AG04449 (cell line): ENCODE measurements around the gene POU6F2.

ENCODE experiments used
- CTCF ChIA-PET: fragments of 350-600 bp; formaldehyde crosslinking; extraction: SDS; loops from one replicate; lab custom pipeline; 2021; ENCODE audit warnings: antibody characterized with exemption; lab: Yijun Ruan, JAX
- POLR2A ChIA-PET: fragments of 400-600, 350-600 bp; formaldehyde crosslinking; extraction: SDS; loops from one replicate; lab custom pipeline; 2020; ENCODE audit warnings: antibody characterized with exemption, inconsistent platforms; lab: Yijun Ruan, JAX
- DNase-seq: peaks from one replicate; pipeline ENCODE4 v3.0.0-alpha.2; 2010; ENCODE audit warnings: low read depth, low spot score
- H3K4me3 ChIP-seq: 2 replicates; pipeline ENCODE4 v1.5.1; 2011; ENCODE audit warnings: low read depth, mild to moderate bottlenecking, control low read depth, low read length
- TF ChIP-seq, protein P1 (sequence below): IDR thresholded peaks from one replicate; pipeline ENCODE4 v1.5.1; 2011; ENCODE audit warnings: mild to moderate bottlenecking, moderate library complexity, low read length, control low read depth, inconsistent platforms; ENCODE audit not compliant: insufficient read depth; ENCODE audit errors: missing control alignments

The POU6F2 gene

DNA sequence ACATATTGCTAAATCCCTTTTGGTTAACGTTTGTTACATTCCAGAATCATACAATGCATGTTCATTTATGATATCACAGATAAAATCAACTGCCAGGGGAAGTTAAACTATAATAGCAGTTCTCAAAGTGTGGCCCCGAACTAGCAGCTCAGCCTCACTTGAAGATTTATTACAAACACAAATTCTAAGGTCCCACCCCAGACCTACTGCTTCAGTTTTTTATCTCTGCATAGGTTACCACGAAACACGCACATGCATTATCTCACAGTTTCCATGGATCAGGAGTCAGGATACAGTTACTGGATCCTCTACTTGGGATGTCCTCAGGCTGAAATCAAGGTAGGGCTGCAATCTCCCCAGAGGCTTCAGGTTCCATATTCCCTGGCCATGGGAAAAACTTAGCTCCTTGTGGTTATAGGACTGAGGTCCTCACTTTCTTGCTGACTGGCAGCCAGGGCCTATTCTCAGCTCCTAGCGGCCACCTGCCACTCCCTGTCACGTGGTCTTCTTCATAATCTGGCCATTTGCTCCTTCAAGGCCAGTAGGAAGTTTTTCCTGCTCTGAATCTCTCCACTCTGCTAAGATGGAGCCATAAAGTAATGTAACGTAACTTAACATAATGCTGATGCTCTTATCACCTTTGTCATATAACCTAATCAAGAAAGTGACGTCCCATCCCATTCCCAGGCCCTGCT lies 538.0 kb downstream of the POU6F2 start:
- H3K4me3 ChIP-seq = no peak overlapping the region
- DNase-seq = no peak
- TF ChIP-seq, protein P1, sequence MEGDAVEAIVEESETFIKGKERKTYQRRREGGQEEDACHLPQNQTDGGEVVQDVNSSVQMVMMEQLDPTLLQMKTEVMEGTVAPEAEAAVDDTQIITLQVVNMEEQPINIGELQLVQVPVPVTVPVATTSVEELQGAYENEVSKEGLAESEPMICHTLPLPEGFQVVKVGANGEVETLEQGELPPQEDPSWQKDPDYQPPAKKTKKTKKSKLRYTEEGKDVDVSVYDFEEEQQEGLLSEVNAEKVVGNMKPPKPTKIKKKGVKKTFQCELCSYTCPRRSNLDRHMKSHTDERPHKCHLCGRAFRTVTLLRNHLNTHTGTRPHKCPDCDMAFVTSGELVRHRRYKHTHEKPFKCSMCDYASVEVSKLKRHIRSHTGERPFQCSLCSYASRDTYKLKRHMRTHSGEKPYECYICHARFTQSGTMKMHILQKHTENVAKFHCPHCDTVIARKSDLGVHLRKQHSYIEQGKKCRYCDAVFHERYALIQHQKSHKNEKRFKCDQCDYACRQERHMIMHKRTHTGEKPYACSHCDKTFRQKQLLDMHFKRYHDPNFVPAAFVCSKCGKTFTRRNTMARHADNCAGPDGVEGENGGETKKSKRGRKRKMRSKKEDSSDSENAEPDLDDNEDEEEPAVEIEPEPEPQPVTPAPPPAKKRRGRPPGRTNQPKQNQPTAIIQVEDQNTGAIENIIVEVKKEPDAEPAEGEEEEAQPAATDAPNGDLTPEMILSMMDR = no peak
- POLR2A ChIA-PET = no interaction called here
- CTCF ChIA-PET = interaction anchor here (0.6 to 4.7 kb wide), 3 partner anchors 50 to 721 kb away, joined by 3 to 28 read pairs (median 3); no protein-coding TSS in a partner anchor

DNA sequence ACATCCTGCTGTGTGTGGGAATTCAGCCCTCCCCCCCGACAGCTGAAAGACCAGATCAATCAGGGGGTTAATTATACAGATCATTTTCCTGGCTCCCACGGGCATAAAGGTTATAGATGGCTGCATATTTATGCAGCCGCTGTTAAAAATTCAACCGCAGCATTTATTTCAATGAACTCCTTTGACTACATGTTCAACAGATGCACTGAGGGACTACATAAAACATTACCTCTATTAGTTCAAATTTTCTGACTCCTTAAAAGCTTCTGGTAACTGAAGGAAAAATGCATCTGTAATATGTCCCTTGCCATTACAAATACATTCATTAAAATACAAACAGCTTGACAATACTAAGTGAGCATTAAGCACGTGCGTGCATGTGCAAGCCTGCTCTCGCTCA lies 538.8 kb downstream of the POU6F2 start:
- ChIA-PET POLR2A (no interaction called here), CTCF (interaction anchor here (0.7 to 4.7 kb wide), 3 partner anchors 51 to 585 kb away, joined by 3 to 28 read pairs (median 3); no protein-coding TSS in a partner anchor)
- TF ChIP-seq, protein P1 = no peak
- no peak for DNase-seq
- H3K4me3 ChIP-seq = no peak overlapping the region

DNA sequence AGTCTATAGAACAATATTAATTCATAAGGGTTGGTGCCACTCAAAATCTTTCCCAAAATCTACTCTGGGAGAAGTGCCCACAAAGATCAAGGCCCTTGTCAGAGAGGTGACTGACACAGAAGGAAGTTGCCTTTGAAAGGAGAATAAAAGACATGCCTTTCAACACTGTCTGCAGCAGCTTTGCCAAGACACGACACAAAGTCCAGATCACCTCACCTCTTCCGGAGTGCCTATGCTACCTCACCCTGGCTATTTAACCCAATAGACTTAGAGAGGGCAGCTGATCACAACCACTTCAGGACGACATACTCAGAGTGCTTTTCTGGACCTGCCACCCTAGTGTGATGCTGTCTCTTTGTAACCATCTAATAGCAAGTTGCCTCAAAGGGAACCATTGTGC lies 539.5 kb downstream of the POU6F2 start:
- no peak overlapping the region for H3K4me3 ChIP-seq
- DNase-seq = no peak
- CTCF ChIA-PET = interaction anchor here (2.0 to 4.7 kb wide), 2 partner anchors 442 to 586 kb away, joined by 5 to 28 read pairs; no protein-coding TSS in a partner anchor
- TF ChIP-seq, protein P1 = no peak
- POLR2A ChIA-PET = no interaction called here
